HepG2 (cell line): Measurements from ENCODE around the gene FGF7. TPM values are rescaled to one million over a fixed set of nuclear protein-coding genes. Genes with fewer than 3 reads are reported as not detected.

ENCODE experiments used
- ATAC-seq: fragments of 200-7000 bp; cut with Tn5 transposase; 3 replicates; pipeline ENCODE4 v1.9.1; 2020; ENCODE audit warnings: mild to moderate bottlenecking, moderate library complexity
- BruUV-seq: library from RNA; stranded (reverse); fragments of 400-500 nt; replicated peaks from 2 replicates; lab custom pipeline; 2021; lab: Mats Ljungman, UMichigan
- CTCF ChIA-PET: fragments of 300-600 bp; formaldehyde crosslinking; extraction: SDS; loops from one replicate; lab custom pipeline; 2021; ENCODE audit warnings: low total read pairs, inconsistent platforms, low intra/inter-chr PET ratio; lab: Yijun Ruan, JAX
- POLR2A ChIA-PET: fragments of 350-600 bp; sonication (Branson Sonifier 250); formaldehyde crosslinking; loops from one replicate; lab custom pipeline; 2020; ENCODE audit warnings: antibody characterized with exemption, inconsistent platforms; lab: Yijun Ruan, JAX
- DNase-seq: peaks from one replicate; pipeline ENCODE4 v3.0.0-alpha.2; 2015; ENCODE audit warnings: low spot score
- FAIRE-seq: peaks from 3 replicates; lab custom pipeline; 2011; peaks lifted over from hg19 to GRCh38; lab: Jason Lieb, UNC
- H2AFZ ChIP-seq: one replicate; pipeline ENCODE4 v1.6.1; 2011; ENCODE audit warnings: low read length, inconsistent platforms
- H3K27ac ChIP-seq: fragments of 300-600 bp; 3 replicates; pipeline ENCODE4 v1.8.0; 2011; ENCODE audit warnings: mixed run types, mild to moderate bottlenecking, mixed read lengths, low read length, inconsistent platforms; ENCODE audit not compliant: insufficient read depth; ENCODE audit errors: extremely low read length
- H3K27me3 ChIP-seq, 2 experiments: fragments of 200-600 bp in 1 of 2; 2 replicates in 1 of 2; 3 replicates in 1 of 2; pipeline versions ENCODE4 v1.6.0 to v1.8.0; 2011; ENCODE audit warnings: low read length in 2 of 2, mild to moderate bottlenecking in 2 of 2, moderate library complexity in 2 of 2, inconsistent platforms in 1 of 2; ENCODE audit not compliant: insufficient read depth in 2 of 2, control insufficient read depth in 1 of 2
- H3K36me3 ChIP-seq, 2 experiments: fragments of 200-600 bp in 1 of 2; replicated peaks in 1 of 2; 2 replicates in 1 of 2; 3 replicates in 1 of 2; pipeline versions ENCODE4 v1.5.1 to v1.8.0; 2011; ENCODE audit warnings: low read length in 2 of 2, inconsistent platforms in 1 of 2; ENCODE audit not compliant: insufficient read depth in 2 of 2, control insufficient read depth in 1 of 2
- H3K4me1 ChIP-seq: 2 replicates; pipeline ENCODE4 v1.5.1; 2012; ENCODE audit warnings: low read length, inconsistent platforms; ENCODE audit not compliant: insufficient read depth
- H3K4me2 ChIP-seq: 2 replicates; pipeline ENCODE4 v1.6.0; 2011; ENCODE audit warnings: low read depth, low read length, inconsistent platforms
- H3K4me3 ChIP-seq, 3 experiments: fragments of 200-600 bp in 1 of 3; sonication (generic), shearing (Covaris generic) in 1 of 3; replicated peaks in 1 of 3; 2 replicates each; pipeline ENCODE4 v1.5.1; 2011 to 2016; ENCODE audit warnings: low read length in 3 of 3, inconsistent platforms in 2 of 3, low read depth in 2 of 3, mild to moderate bottlenecking in 2 of 3, control low read depth in 1 of 3, mixed read lengths in 1 of 3; ENCODE audit not compliant: insufficient read depth in 1 of 3
- H3K79me2 ChIP-seq: one replicate; pipeline ENCODE4 v1.6.1; 2011; ENCODE audit warnings: low read length, inconsistent platforms; ENCODE audit not compliant: insufficient read depth
- H3K9ac ChIP-seq: 2 replicates; pipeline ENCODE4 v1.6.0; 2011; ENCODE audit warnings: mild to moderate bottlenecking, low read depth, low read length, inconsistent platforms; ENCODE audit not compliant: insufficient read depth
- H3K9me3 ChIP-seq: 2 replicates; pipeline ENCODE4 v1.5.1; 2012; ENCODE audit warnings: mild to moderate bottlenecking, low read length
- H4K20me1 ChIP-seq: 2 replicates; pipeline ENCODE4 v1.6.0; 2011; ENCODE audit warnings: inconsistent platforms, mild to moderate bottlenecking, low read length, moderate library complexity; ENCODE audit not compliant: insufficient read depth
- ATF4 ChIP-seq, 2 experiments: fragments of 450-650 bp in 1 of 2; sonication (generic) in 1 of 2; formaldehyde crosslinking; IDR thresholded peaks; 2 replicates each; pipeline versions ENCODE4 v1.5.0 to v1.8.0; 2020 to 2022; ENCODE audit warnings: mild to moderate bottlenecking in 1 of 2, missing genetic modification reagents in 1 of 2
- FOXP4 ChIP-seq: sonication (generic); formaldehyde crosslinking; IDR thresholded peaks from 2 replicates; pipeline ENCODE4 v1.4.0; 2020; ENCODE audit warnings: missing genetic modification reagents
- IKZF4 ChIP-seq: sonication (generic); formaldehyde crosslinking; IDR thresholded peaks from 2 replicates; pipeline ENCODE4 v1.5.1; 2020; ENCODE audit warnings: borderline replicate concordance, mild to moderate bottlenecking, low read depth, missing genetic modification reagents; ENCODE audit errors: not compliant biosample characterization
- MYC ChIP-seq: sonication (generic); formaldehyde crosslinking; IDR thresholded peaks from 2 replicates; pipeline ENCODE4 v1.9.0; 2021; ENCODE audit warnings: missing genetic modification reagents, borderline replicate concordance
- SOX6 ChIP-seq, 2 experiments: fragments of 450-650 bp in 1 of 2; sonication (generic) in 1 of 2; formaldehyde crosslinking in 1 of 2; IDR thresholded peaks; 2 replicates each; pipeline versions ENCODE4 v1.4.0 to v1.6.1; 2017 to 2020; ENCODE audit warnings: antibody characterized with exemption in 1 of 2, mild to moderate bottlenecking in 1 of 2, missing genetic modification reagents in 1 of 2
- TBX3 ChIP-seq: fragments of 450-650 bp; IDR thresholded peaks from 2 replicates; pipeline ENCODE4 v1.6.1; 2017; ENCODE audit warnings: antibody characterized with exemption, mild to moderate bottlenecking, inconsistent platforms, borderline replicate concordance
- THAP9 ChIP-seq: sonication (generic); formaldehyde crosslinking; IDR thresholded peaks from 2 replicates; pipeline ENCODE4; 2020; ENCODE audit warnings: missing genetic modification reagents, mild to moderate bottlenecking, borderline replicate concordance
- TSC22D2 ChIP-seq: sonication (generic); formaldehyde crosslinking; IDR thresholded peaks from 2 replicates; pipeline ENCODE4 v1.5.1; 2020; ENCODE audit warnings: missing genetic modification reagents, mild to moderate bottlenecking, borderline replicate concordance
- ZBTB21 ChIP-seq: sonication (generic); formaldehyde crosslinking; IDR thresholded peaks from 2 replicates; pipeline ENCODE4 v1.4.0; 2020; ENCODE audit warnings: missing genetic modification reagents
- ZFP82 ChIP-seq: sonication (generic); formaldehyde crosslinking; IDR thresholded peaks from 2 replicates; pipeline ENCODE4 v1.5.1; 2020; ENCODE audit warnings: mild to moderate bottlenecking, missing genetic modification reagents, borderline replicate concordance
- WGBS: methylation state at CpG from one replicate; pipeline ENCODE4 v1.1.6; 2017; ENCODE audit warnings: low lambda C conversion rate; 5-methylcytosine and 5-hydroxymethylcytosine counted together
- in situ Hi-C: cut with HindIII; loops from 2 replicates; pipeline ENCODE4 v1.10.0; 2017; ENCODE audit warnings: low pct_unique_long_range_greater_than_20kb; ENCODE audit not compliant: extremely low pct_ligation_motif_present
- intact Hi-C: fragments of 100-400 bp; cut with micrococcal nuclease; formaldehyde crosslinking; loops from one replicate; pipeline ENCODE4 v1.10.0; 2022; ENCODE audit not compliant: unreplicated experiment
- polyA plus RNA-seq, 8 experiments: library from polyadenylated mRNA; depleted of rRNA in 3 of 8; stranded (reverse) in 7 of 8; unstranded in 1 of 8; fragments of >200 nt; fragmentation: Illumina TruSeq in 4 of 8; extraction: Trizol in 4 of 8; gene quantifications; 2 replicates each; pipeline versions ENCODE4 v1.2.1 to v1.2.3, GENCODE V29; 2011 to 2016; ENCODE audit warnings: low read depth in 4 of 8, missing spikeins in 1 of 8, mixed read lengths in 1 of 8; ENCODE audit not compliant: insufficient read depth in 1 of 8
- total RNA-seq, 5 experiments: library from RNA; depleted of rRNA; stranded (reverse); fragments of >200 nt; fragmentation: Illumina TruSeq; extraction: Trizol; gene quantifications; 2 replicates each; pipeline ENCODE4 v1.2.3, GENCODE V29; 2016; ENCODE audit warnings: low read depth in 1 of 5

The FGF7 gene
- total and polyA plus RNA-seq, 2 of the 13 experiments (the other 11 are each of a cell fraction or from before 2014, with no cell fraction given), result not detected

- BruUV-seq, result no TSS peak
- no peak for DNase-seq
- Histone ChIP-seq H3K9ac (no peak overlapping the region), H3K4me3 (no peak overlapping the region), H3K27me3 (no peaks in the 10 kb centered on the region), H3K4me2 (no peak overlapping the region), H3K27ac (no peak overlapping the region), H3K4me1 (no peaks in the 10 kb centered on the region), H3K9me3 (no peaks in the 10 kb centered on the region), H2AFZ (no peak overlapping the region), H4K20me1 (no peaks in the 10 kb centered on the region), H3K79me2 (no peaks in the 10 kb centered on the region), H3K36me3 (no peaks in the 10 kb centered on the region)
- TF ChIP-seq THAP9 (no peak), TBX3 (no peak), FOXP4 (no peak), ZBTB21 (CRISPR knock-in tag) (no peak), ATF4 (CRISPR knock-in tag; IDR thresholded peaks at IDR 0.05) (no peak), SOX6 (IDR thresholded peaks at IDR 0.05) (no peak), SOX6 (CRISPR knock-in tag; IDR thresholded peaks at IDR 0.05) (no peak), IKZF4 (CRISPR knock-in tag) (no peak), TSC22D2 (CRISPR knock-in tag) (no peak), ZFP82 (CRISPR knock-in tag) (no peak), MYC (no peak)
- ATAC-seq, result no peak
- POLR2A ChIA-PET, result no interaction called here
- in situ Hi-C loops, result no loop called here
- intact Hi-C loops, result no loop called here
- FAIRE-seq, result no peak
- CTCF ChIA-PET, result no interaction called here
- 0% methylated on average over 1 of the region's 1 CpG for whole genome bisulfite sequencing
Measured at GRCh38 chr15:49494842-49495241, 71.8 kb downstream of the FGF7 start.
